NCI-H226 (cell line): Measurements from ENCODE around the gene ACLY.
"Not testable (repeated sequence)": the region's sequence is repeated elsewhere in the genome, so short reads cannot be mapped to it uniquely, and the experiment has no call there.

Experiments used
- DNase-seq: peaks from one replicate; pipeline ENCODE4 v3.0.0-alpha.2; 2015

The ACLY gene

DNA sequence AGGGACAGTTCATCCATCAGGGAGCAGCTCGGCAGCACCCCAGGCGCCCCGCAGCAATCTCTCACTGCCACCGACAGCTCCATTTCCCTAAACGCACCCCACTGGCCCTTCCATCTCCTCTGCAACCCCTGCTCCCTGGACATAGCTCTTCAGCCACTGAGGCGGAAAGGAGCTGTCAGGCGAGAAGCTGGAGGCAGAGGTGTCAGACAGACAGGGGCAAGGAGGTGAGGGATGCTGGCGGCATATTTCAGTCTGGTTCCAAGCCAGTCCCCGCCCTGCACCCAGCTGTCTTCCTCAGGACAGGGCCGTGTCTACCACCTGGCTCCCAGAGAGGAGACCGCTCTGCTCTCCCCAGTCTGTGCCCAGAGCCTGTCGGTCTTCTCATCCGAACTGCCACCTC, 9.7 kb downstream of the ACLY start:
- DNase-seq, result no peak

DNA sequence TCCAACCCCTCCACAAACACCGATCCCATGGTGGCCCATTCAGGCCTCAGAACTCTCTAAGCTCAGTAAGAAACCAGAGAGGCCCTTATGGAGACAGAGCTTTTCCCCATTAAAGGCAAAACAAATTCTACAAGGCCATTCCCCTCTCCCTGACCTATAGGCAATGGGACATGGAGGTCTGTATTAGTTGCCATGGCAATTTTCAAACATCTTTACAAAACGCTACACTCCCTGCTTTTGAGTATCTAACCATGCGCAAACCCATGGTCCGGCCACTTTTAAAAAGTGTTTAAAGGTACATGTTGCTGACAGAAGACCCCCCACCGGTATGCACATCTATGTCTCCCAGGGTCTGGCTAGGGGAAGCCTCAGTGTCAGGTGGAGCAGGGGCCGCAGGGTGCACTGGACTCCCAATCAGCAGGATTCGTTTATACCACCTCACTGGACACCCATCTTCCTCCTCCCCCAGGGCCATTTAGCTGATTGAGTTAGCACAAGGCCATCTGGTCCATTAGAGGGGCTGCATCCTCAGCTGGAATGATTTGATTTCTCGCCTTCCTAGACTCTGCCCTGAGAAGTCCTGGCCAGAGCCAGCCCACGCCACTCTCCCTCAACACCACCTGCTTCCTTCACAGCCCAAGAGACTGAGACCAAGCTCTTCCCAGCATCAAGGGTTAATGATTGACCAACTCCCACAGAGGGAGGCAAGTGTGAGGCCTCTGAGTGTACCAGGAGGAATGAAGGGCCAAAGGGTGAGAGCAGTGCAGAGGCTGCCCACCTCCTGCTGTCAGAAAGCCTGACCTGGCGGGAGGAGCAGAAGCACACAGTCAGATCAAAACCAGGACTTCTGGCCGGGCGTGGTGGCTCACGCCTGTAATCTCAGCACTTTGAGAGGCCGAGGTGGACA, 10.9 kb downstream of the ACLY start:
- DNase-seq, result peak; percentile 28

DNA sequence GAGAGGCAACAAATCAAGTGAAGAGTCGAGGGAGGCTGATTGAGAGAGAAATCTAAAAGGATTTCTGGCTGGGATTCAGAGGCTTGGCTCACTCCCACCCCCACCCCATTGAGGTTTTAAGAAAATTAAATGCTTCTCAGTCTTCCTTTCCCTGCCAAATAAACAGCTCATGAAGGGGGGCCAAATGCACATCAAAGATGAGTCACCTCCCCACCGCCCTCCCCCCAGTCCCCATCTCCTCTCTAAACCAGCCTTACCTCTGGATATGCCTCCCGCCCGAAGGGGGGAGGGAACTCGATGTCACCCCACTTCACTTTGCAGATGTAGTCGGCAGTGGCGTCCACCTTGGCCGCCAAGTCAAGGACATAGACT, 11.6 kb downstream of the ACLY start:
- no peak for DNase-seq

DNA sequence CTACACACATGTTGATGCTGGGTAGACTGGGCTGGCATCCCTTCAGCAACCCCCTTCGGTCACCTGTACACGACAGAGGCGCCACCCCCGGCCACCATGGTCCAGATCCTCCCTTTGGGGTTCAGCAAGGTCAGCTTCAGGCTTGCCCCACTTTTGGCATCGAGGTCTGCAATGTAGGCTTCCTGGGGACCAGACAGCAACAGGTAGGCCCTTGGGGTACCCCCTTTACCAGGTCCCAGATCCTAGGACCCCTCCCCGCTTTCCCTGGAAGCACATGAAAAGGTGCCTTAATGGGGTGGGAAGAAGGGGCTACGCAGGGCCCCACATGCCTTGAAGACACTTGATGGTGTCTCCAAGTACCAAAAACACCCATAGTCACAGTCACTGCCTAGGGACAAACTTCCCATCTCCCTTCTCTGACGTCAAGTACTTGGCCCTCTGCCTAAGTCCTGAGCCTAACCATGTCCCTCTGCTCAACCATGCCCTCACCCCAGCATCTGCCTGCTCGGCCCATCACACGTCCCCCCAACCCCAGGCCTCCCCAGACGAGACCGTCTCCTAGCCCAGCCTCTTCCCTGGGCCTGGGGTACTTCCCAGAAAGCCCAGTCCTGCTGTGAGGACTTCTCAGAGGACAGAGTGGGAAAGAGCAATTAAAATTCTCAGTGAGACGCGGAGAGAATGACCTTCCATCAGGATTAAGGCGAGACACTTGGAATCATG, 12.1 kb downstream of the ACLY start:
- DNase-seq, result no peak

DNA sequence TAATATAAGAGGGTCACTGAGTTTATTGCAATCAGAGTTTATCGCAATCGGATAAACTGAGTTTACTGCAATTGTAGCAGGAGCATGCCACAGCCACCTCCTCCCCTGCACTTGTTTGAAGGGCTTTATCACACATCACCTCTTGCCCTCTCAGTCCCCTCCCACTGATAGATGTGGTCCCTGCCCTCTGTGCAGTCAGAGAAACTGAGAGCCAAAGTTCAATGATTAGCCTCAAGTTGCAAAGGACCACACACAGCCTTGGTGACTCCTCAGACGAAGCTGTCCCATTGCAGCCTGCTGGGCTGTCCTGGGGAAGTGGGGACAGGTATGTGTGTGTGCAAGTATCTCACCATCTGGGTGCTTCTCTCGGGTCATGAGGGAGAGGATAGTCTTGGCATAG, 13.6 kb downstream of the ACLY start:
- DNase-seq, result no peak

DNA sequence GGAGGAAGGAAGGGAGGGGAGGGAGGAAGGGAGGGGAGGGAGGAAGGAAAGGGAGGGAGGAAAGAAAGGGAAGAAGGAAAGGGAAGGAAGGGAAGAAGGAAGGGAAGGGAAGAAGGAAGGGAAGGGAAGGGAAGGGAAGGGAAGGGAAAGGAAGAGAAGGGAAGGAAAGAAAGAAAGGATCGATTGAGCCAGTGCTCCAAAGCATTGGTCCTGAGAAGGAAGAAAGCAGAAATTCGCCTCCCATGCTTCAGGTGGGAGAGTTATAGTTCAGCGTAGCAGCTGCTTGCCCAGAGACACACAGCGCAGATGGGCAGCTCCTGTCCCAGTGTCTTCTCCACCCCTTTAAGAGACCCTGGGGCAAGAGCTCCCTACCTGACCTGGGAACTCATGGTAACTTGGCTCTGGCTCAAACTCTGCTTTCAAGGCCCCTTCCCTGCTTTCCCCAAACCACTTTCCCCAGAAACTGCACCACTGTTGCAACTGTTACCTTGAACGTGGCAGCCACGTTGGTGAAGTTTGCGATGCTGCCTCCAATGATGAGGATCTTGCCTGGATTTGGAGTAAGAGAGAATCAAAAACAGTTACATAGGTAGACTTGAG, 14.4 kb downstream of the ACLY start:
- no peak for DNase-seq

DNA sequence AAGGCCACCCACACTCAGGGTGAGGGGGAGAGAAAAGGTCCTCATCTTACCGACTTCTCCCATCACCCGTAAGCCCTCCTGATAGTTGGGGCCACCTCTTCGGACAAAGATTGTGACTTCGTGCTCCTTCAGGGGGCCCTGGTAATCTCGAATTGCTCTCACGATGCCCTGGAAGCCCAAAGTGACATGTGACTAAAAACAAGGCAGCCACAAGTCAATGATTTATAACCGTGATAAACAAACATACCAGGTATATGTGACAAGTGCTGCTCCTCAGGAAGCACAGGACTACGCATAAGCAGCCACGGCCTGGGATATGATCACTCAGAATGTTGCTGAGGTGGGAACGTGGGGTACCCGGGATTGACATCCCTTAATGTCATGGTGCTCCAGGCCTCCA, 17.1 kb downstream of the ACLY start:
- DNase-seq, result no peak

DNA sequence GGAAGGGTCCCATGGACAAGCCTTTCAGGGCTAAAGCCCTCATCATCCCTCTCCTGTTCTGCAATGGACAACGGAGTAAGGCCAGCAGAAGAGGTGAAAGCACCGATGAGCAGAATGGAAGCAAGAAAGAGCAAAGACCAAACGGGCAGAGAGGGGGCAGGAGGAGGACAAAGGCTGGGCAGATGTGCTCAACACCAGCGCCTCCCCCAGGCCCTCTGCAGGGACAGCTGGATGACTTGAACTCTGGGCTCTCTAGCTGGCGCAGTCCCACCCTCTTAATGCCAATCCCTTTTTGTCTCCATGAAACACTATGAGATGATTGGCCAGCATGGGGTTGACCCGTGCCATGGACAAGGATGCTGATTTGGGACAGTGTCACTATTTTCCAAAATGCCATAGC, 22.0 kb downstream of the ACLY start:
- no peak for DNase-seq

DNA sequence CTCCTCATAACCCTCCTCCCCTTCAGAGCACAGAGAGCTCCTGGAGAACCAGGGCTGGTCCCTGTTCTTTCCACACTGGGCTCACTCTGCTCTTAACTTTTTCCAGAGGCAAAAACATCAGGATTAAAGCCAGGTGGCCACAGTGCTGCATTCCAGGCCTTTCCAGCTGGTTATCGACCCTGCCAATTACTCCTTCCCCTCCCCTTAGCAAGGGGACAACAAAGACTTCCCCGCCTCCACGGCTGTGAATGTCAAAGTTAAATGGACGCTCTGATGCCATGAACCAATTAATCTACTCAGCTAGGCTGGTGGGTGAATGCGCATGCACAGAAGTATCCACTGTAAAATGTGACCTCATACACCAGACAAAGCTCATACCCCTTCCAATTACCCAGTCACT, 23.1 kb downstream of the ACLY start:
- no peak for DNase-seq

DNA sequence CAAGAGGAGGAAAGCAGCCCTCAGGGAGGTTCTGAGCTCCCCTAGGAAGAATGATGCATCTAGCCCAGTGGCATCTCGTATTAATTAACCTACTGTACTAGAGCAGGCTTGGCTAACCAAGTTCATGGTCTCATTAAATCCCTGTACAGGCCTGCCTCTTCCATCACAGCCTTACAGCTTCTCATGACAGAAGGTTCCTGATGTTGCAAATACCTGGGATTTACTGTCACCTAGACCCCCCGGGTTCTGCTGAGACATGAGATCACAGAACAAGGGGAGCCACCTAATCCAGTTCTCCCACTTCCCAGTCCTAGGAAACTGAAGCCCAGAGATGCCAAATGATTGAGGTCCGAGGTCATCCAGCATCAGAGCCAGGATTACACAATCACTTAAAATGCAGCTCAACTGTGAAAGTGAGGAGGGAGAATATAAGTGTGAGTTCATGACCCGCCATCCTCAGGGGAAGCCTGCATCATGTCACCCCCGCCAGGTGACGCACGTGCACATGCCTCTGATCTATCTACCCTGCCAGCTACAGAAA, 23.9 kb downstream of the ACLY start:
- DNase-seq, result no peak

DNA sequence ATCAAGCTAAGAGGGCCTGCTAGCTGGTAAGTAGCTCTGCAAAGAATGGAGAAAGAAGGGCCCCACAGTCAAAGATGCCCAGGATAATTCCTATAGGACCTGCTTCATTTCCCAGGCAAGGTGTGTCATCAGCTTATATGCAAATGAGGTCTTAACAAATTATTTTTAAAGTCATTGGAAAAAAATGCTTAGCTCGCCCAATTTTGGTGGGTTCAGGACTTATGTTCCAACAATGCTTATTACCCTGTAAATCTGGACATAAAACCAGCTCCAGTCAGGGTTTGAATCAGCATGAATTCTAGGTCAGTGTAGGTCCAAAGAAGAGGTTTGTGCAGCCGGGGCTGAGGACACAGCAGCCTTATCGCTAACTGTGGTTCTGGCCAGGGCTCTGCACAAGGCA, 25.4 kb downstream of the ACLY start:
- no peak for DNase-seq

DNA sequence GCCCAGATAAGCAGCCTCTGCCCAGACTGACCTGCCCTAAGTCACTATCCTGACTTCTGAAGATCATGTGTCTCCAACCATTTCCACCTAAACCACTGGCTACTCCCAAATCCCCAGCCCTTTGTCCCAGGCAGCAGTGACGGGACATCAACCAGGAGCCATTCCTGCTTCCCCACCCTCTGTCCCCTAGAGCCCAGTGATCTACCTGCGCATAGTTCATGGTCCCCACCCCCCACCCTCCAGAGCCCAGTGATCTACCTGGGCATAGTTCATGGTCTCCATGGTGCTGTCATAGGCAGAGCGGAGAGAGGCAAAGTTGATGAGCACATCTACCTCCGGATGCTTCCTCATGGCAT, 26.8 kb downstream of the ACLY start:
- no peak for DNase-seq

DNA sequence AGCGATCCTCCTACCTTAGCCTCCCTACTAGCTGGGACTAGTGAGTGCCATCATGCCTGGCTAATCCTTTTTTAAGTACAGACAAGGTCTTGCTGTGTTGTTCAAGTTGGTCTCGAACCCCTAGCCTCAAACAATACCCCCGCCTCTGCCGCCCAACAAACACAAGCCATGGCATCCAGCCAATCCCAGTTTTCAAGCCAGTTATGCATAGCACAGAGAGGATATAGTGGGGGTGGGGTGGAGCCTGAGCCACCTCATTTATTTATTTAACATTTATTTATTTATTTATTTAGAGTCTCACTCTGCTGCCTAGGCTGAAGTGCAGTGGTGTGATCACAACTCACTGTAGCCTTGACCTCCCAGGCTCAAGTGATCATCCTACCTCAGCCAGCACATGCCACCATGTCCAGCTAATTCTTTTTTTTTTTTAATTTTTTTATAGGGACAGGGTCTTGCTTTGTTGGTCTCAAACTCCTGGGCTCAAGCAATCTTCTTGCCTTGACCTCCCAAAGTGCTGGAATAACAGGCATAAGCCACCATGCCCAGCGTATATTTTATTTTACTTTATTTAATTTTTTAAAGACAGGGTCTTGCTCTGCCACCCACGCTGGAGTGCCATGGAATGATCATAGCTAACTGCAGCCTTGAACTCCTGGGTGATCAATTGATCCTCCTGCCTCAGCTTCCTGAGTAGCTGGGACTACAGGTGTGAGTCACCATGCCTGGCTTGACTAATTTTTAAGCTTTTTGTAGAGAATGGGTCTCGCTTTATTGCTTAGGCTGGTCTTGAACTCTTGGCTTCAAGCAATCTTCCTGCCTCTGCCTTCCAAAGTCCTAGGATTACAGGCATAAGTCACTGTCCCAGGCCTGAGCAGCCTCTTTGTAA, 27.4 kb downstream of the ACLY start:
- DNase-seq, result no peak

DNA sequence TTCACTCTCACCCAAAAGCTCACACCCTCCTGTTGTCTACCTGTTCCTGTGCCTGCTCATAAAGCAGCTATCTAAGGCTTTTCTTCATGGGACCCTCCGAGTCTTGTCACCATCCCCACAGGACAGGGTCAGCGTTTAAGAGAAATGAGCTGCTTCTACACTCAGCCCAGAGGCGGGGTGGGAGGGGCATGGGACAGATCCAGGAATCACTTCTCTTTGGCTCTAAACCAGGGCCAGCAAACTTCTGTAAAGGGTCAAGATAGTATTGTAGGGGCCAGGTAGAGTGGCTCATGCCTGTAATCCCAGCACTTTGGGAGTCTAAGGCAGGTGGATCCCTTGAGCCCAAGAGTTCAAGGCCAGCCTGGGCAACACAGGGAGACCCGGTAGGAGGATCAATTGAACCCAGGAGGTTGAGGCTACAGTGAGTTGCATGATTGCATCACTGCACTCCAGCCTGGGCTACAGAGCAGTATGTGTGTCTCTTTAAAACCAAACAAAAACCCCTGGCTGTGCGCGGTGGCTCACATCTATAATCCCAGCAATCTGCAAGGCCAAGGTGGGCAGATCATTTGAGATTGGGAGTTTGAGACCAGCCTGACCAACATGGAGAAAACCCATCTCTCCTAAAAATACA, 30.3 kb downstream of the ACLY start:
- DNase-seq, result no peak

DNA sequence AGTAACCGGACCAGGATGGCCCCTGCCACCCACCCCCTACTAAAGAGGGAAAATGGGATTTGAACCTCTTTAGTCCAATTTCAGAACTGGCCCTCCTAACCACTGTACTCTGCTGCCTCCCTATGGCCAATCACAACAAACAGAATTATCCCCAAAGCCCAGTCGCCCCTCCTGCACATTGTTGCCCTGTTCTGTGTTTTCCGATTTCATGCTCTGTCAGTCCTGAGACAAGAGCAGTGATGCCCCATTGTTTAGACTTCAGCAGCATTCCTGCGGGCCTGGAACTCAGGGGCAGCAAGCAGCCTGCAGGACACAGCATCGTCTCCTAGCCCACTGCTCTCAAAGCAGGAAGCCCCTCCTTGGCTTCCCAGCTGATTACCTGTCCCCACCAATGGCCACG, 33.0 kb downstream of the ACLY start:
- DNase-seq, result peak; percentile 8

DNA sequence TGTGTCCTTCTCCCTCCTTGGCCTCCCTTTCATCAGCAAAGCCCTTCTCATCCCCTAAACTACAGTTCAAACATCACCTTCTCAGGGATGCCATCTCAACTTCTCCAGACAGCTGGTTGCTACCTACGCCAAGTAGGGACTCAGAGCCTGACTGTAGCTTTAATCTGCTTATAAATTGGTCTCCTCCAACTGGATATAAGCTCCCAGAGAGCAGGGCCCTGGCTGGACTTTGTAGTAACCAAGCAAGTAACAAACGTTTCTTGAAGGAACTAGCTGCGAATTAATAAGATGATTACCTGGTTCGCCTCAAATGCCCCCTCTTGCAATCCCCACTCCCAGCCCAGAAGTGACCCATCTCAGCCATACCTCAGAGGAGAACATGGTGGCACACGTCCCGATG, 36.0 kb downstream of the ACLY start:
- DNase-seq, result no peak

DNA sequence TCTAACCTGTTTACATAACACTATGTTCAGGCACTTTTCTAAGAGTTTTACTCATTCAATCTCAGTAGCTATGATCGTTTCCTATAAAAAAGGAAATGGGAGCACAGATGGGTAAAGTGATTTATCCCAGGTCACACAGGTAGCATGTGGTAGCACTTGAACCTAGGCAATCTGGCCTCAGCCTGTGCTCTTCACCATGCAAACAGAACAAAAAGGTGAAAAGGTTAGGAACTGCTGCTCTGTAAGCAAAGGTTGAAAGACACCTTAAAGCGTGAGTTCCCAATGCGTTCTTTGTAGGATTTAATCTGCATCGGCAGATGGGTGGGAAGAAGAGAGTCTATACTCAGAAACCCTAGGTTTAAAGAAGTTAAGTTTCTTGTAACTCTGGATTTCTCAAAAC, 38.6 kb downstream of the ACLY start:
- no peak for DNase-seq

DNA sequence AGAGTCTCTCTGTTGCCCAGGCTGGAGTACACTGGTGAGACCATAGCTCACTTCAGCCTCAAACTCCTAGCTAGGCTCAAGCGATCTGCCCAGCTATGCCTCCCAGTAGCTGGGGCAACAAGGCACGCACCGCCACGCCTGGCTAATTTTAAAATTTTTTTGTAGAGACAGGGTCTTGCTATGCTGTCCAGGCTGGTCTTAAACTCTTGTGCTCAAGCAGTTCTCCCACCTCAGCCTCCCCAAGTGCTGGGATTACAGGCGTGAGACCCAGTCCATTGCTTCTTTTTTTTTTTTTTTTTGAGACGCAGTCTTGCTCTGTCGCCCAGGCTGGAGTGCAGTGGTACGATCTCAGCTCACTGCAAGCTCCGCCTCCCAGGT, 44.5 kb downstream of the ACLY start:
- not testable (repeated sequence) for DNase-seq

DNA sequence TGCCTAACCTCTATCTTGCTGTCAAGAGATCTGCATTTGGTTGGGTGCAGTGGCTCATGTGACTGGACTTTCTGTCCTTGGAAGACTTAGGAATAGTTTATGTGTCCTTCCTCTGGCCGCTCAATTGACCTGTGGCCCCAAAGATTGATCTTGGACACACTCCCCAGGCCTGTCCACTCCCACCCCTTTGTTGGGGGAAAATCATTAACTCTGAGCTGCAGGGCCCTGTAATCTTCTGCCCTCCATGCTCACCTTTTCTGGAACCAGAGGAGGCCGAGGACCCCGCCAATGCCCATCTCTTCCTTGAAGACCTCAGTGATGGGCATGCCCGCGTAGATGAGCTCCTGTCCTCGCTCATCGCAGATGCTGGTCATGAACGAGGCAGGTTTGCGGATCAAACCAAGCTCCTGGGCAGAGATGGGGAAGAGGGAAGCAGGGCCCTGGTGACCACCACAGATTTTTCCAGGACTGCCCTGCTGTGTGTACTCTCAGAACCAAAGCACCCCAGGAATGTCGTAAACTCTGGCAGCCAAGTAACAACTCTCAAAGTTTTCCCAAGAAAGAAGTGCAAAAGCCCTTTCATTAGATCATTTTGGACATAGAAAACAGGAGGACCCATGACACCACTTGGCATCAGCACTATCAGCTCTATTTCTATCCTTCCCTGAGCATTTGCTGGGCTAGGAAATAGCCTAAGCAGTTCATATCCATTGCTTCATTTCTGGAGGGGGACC, 45.0 kb downstream of the ACLY start:
- DNase-seq, result no peak

DNA sequence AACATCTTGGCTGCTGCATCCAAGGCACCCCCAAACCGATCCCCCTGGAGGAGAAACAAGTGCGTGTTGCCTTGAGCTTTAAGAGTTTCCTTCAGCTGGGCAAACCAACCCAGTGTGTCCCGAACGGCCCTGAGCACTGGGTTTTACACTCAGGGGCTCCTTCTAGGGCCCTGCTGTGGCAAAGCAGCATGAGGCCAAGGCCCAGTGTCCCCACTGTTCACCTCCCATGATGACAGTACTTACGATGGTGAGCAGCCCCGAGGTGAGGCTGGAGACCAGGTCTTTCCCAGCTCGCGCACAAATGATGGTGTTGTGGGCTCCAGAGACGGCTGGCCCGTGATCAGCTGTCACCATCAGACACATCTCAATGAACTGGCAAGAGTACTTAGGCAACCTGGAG, 47.0 kb downstream of the ACLY start:
- no peak for DNase-seq

DNA sequence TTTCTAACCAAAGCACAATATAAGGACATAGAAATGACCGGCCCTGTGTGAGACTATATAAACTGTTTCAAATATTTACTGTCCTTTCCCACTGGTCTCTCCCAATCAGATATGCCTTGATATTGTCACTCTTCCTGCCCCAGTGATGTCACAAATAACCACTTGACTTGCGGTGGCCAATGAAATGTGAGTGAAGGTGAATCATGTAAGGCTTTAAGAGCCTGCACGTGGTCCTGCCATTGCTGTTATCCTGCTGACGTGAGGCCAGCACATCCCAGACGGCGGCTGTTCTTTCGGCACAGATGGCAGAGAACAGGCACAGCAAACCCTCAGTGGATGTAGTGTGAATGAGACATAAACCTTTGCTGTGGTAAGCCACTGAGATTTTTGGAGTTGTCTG, 48.1 kb downstream of the ACLY start:
- DNase-seq, result no peak

DNA sequence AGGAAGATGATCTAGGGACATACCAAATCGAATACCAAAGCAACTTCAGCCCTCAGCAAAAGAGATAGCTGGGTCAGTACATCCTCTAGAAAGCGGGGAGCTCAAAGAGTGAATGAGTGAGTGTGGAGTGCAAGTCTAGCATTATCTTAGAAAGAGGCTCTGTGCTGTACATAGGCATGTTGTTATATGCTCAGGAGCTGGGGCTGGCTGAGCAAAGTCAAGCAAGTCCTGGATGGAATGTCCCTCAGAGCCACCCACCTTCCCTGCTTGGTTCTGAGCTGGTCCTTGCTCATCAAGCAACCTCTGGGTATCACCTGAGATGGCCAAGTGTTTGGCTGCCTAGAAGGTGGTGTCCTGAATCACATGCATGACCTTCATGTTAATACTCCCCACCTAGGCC, 48.7 kb downstream of the ACLY start:
- DNase-seq, result no peak
